Mesenchymal stem cell (in vitro differentiated cells and primary cell): ENCODE results near the gene HEPN1.
A peak's percentile ranks its signal among the peaks of the same experiment; 100 is the strongest.

Experiments used
- DNase-seq: peaks from one replicate; pipeline ENCODE4 v3.0.0-alpha.2; 2013
- H2AFZ ChIP-seq: one replicate; pipeline ENCODE4 v1.6.1; 2013; ENCODE audit warnings: low read depth, mild to moderate bottlenecking, control low read depth, inconsistent platforms, low read length, moderate library complexity
- H2AK5ac ChIP-seq: 2 replicates; pipeline ENCODE4 v1.6.1; 2013; ENCODE audit warnings: low read length, moderate library complexity, mild to moderate bottlenecking, inconsistent platforms; ENCODE audit not compliant: severe bottlenecking
- H2BK120ac ChIP-seq: one replicate; pipeline ENCODE4 v1.6.1; 2013; ENCODE audit warnings: low read depth, mild to moderate bottlenecking, inconsistent platforms, low read length, moderate library complexity
- H2BK12ac ChIP-seq, 2 experiments: one replicate each; pipeline ENCODE4 v1.6.1; 2013; ENCODE audit warnings: inconsistent platforms in 2 of 2, low read length in 2 of 2, mild to moderate bottlenecking in 2 of 2, moderate library complexity in 2 of 2, control low read depth in 1 of 2
- H2BK15ac ChIP-seq: one replicate; pipeline ENCODE4 v1.6.1; 2013; ENCODE audit warnings: mild to moderate bottlenecking, low read depth, inconsistent platforms; ENCODE audit not compliant: poor library complexity, severe bottlenecking
- H2BK5ac ChIP-seq: 2 replicates; pipeline ENCODE4 v1.6.1; 2013; ENCODE audit warnings: low read depth, mild to moderate bottlenecking, low read length, control low read depth, inconsistent platforms; ENCODE audit not compliant: poor library complexity, severe bottlenecking
- H3K14ac ChIP-seq, 2 experiments: one replicate each; pipeline ENCODE4 v1.6.1; 2013; ENCODE audit warnings: inconsistent platforms in 2 of 2, low read length in 2 of 2, control low read depth in 1 of 2, mild to moderate bottlenecking in 1 of 2, moderate library complexity in 1 of 2
- H3K18ac ChIP-seq, 2 experiments: one replicate each; pipeline ENCODE4 v1.6.1; 2013; ENCODE audit warnings: inconsistent platforms in 2 of 2, low read length in 2 of 2, control low read depth in 1 of 2, low read depth in 1 of 2, mild to moderate bottlenecking in 1 of 2
- H3K23ac ChIP-seq, 2 experiments: one replicate each; pipeline ENCODE4 v1.6.1; 2013; ENCODE audit warnings: inconsistent platforms in 2 of 2, low read length in 2 of 2, mild to moderate bottlenecking in 2 of 2, moderate library complexity in 2 of 2, control low read depth in 1 of 2
- H3K27ac ChIP-seq: 2 replicates; pipeline ENCODE4 v1.5.1; 2013; ENCODE audit warnings: mild to moderate bottlenecking, moderate library complexity, low read length, control low read depth, inconsistent platforms; ENCODE audit not compliant: poor library complexity, severe bottlenecking
- H3K27me3 ChIP-seq, 2 experiments: 2 replicates each; pipeline versions ENCODE4 v1.6.1 to v1.7.0; 2013; ENCODE audit warnings: low read length in 2 of 2, mild to moderate bottlenecking in 2 of 2, moderate library complexity in 2 of 2, control low read depth in 1 of 2, inconsistent platforms in 1 of 2; ENCODE audit not compliant: control insufficient read depth in 1 of 2, insufficient read depth in 1 of 2
- H3K36me3 ChIP-seq, 2 experiments: 2 replicates each; pipeline versions ENCODE4 v1.6.1 to v1.7.0; 2013; ENCODE audit warnings: low read length in 2 of 2, control low read depth in 1 of 2, inconsistent platforms in 1 of 2, low read depth in 1 of 2, mild to moderate bottlenecking in 1 of 2; ENCODE audit not compliant: insufficient read depth in 2 of 2, control insufficient read depth in 1 of 2
- H3K4ac ChIP-seq, 2 experiments: one replicate each; pipeline ENCODE4 v1.6.1; 2013; ENCODE audit warnings: inconsistent platforms in 2 of 2, low read length in 2 of 2, mild to moderate bottlenecking in 2 of 2, moderate library complexity in 2 of 2, control low read depth in 1 of 2, low read depth in 1 of 2
- H3K4me1 ChIP-seq: 2 replicates; pipeline ENCODE4 v1.6.1; 2013; ENCODE audit warnings: low read depth, low read length, control low read depth; ENCODE audit not compliant: control insufficient read depth, insufficient read depth
- H3K4me2 ChIP-seq: 2 replicates; pipeline ENCODE4 v1.6.1; 2013; ENCODE audit warnings: low read length, mild to moderate bottlenecking, inconsistent platforms; ENCODE audit not compliant: poor library complexity, severe bottlenecking
- H3K4me3 ChIP-seq, 2 experiments: 2 replicates each; pipeline versions ENCODE4 v1.5.1 to v1.7.0; 2013; ENCODE audit warnings: low read length in 2 of 2, mild to moderate bottlenecking in 2 of 2, control low read depth in 1 of 2, low read depth in 1 of 2; ENCODE audit not compliant: insufficient read depth in 1 of 2
- H3K79me1 ChIP-seq: replicated peaks from 2 replicates; pipeline ENCODE4 v1.6.1; 2013; ENCODE audit warnings: mild to moderate bottlenecking, control low read depth, low read length, inconsistent platforms; ENCODE audit not compliant: poor library complexity, severe bottlenecking
- H3K9ac ChIP-seq: 2 replicates; pipeline ENCODE4 v1.7.0; 2013; ENCODE audit warnings: mild to moderate bottlenecking, low read length, moderate library complexity
- H3K9me3 ChIP-seq: 2 replicates; pipeline ENCODE4 v1.7.0; 2013; ENCODE audit warnings: mild to moderate bottlenecking, low read length; ENCODE audit not compliant: control insufficient read depth
- H4K8ac ChIP-seq: one replicate; pipeline ENCODE4 v1.6.1; 2013; ENCODE audit warnings: inconsistent platforms, mild to moderate bottlenecking, low read length, moderate library complexity
- H4K91ac ChIP-seq: one replicate; pipeline ENCODE4 v1.6.1; 2013; ENCODE audit warnings: mild to moderate bottlenecking, low read length, inconsistent platforms
- WGBS: methylation state at CpG from one replicate; pipeline ENCODE4 v1.1.7; 2013; ENCODE audit warnings: mixed read lengths; 5-methylcytosine and 5-hydroxymethylcytosine counted together

The HEPN1 gene

GRCh38 chr11:124880958-124881357, 38.1 kb upstream of the HEPN1 start:
- Histone ChIP-seq H2BK120ac (no peak overlapping the region), H2BK5ac (no peak overlapping the region), H3K9me3 (no peaks in the 10 kb centered on the region), H3K4me2 (no peak overlapping the region), H3K27ac (no peak overlapping the region), H2AFZ (no peak overlapping the region), H3K4me1 (peaks cover 14% of the 10 kb centered on the region), H3K18ac (no peak overlapping the region), H3K36me3 (peaks cover 3 to 8% of the 10 kb centered on the region in 2 experiments), H3K9ac (no peak overlapping the region), H3K4ac (no peak overlapping the region), H3K23ac (no peak overlapping the region), H2AK5ac (no peak overlapping the region), H2BK12ac (no peak overlapping the region), H3K14ac (no peak overlapping the region), H3K27me3 (no peaks in the 10 kb centered on the region), H3K4me3 (no peak overlapping the region), H2BK15ac (no peak overlapping the region), H4K8ac (no peak overlapping the region), H4K91ac (no peak overlapping the region), H3K79me1 (peaks cover 9% of the 10 kb centered on the region)
- no peak for DNase-seq
- 96% methylated on average over 2 of the region's 3 CpGs for WGBS

DNA sequence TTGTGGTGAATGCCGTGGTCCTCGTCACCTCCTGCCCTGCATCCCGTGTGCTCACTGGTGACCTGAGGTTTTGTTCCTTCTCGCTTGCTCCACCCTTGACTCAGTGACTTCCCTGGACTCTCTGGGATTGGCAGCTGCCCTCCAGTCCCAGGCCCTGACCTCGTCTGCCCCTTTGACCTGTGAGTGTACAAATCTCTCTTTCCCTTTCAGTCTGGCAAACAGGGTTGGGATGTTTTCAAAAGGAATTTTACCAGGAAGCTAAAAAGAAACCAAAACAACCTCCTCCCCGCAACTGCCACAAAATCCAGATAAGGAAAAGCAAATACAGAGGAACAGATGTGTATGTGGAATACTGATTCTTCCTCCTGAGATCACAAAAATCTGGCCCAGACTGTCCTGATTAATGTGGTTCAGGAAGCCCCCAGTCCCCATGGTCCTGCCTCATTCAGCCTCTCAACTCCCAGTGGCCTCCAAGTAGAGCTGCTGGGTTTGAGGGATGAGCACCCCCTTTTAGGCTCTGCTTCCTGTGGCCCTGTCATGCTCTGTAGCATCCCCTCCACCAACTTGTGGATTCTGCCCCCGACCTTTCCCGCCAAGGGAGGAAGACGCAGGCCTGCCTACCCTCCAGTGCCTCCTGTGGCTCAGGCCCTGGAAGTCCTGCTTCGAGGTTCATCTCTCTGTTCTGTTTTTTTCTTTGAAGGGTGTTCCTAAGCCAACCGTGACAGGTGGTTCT, 36.5 kb upstream of the HEPN1 start:
- peaks cover 3 to 10% of the 10 kb centered on the region in 2 experiments for H3K36me3 ChIP-seq
- peak; percentile 35 for DNase-seq
- H3K27ac ChIP-seq: no peak overlapping the region
- H3K4me3 ChIP-seq: peak overlapping the region in 1 of 2 experiments; percentile 62
- no peak overlapping the region for H2BK120ac ChIP-seq
- H3K14ac ChIP-seq: no peak overlapping the region
- H3K23ac ChIP-seq: no peak overlapping the region
- peaks cover 9% of the 10 kb centered on the region for H3K79me1 ChIP-seq
- peak overlapping the region; percentile 37 to 45 for H3K18ac ChIP-seq
- peak overlapping the region; percentile 58 for H4K8ac ChIP-seq
- WGBS: 74% methylated on average over 9 of the region's 11 CpGs
- H3K9ac ChIP-seq: peak overlapping the region; percentile 65
- no peak overlapping the region for H2AFZ ChIP-seq
- H2BK15ac ChIP-seq: peak overlapping the region; percentile 31
- H3K27me3 ChIP-seq: peaks cover 0 to 2% of the 10 kb centered on the region in 2 experiments
- H2AK5ac ChIP-seq: no peak overlapping the region
- no peak overlapping the region for H3K4me2 ChIP-seq
- H3K4me1 ChIP-seq: peaks cover 7% of the 10 kb centered on the region
- H3K4ac ChIP-seq: no peak overlapping the region
- H2BK5ac ChIP-seq: no peak overlapping the region
- H4K91ac ChIP-seq: no peak overlapping the region
- no peaks in the 10 kb centered on the region for H3K9me3 ChIP-seq
- peak overlapping the region in 1 of 2 experiments; percentile 37 for H2BK12ac ChIP-seq

- Histone ChIP-seq H3K79me1 (no peaks in the 10 kb centered on the region), H2BK120ac (no peak overlapping the region), H3K27ac (no peak overlapping the region), H3K4ac (no peak overlapping the region), H3K36me3 (peaks cover 3 to 10% of the 10 kb centered on the region in 2 experiments), H3K23ac (no peak overlapping the region), H2AFZ (no peak overlapping the region), H4K91ac (no peak overlapping the region), H3K9ac (no peak overlapping the region), H3K18ac (no peak overlapping the region), H2AK5ac (no peak overlapping the region), H4K8ac (no peak overlapping the region), H2BK12ac (no peak overlapping the region), H2BK5ac (no peak overlapping the region), H3K27me3 (peaks cover 0 to 9% of the 10 kb centered on the region in 2 experiments), H3K4me2 (no peak overlapping the region), H2BK15ac (no peak overlapping the region), H3K4me3 (no peak overlapping the region), H3K4me1 (peaks cover 5% of the 10 kb centered on the region), H3K14ac (no peak overlapping the region), H3K9me3 (no peaks in the 10 kb centered on the region)
- WGBS: no CpG with 5 or more reads among the region's 1 CpG
- DNase-seq: no peak
Measured at GRCh38 chr11:124884340-124884739, 34.7 kb upstream of the HEPN1 start.

GRCh38 chr11:124884869-124885479, 34.1 kb upstream of the HEPN1 start:
- 88% methylated on average over 3 of the region's 5 CpGs for WGBS
- Histone ChIP-seq H3K4ac (no peak overlapping the region), H3K9me3 (no peaks in the 10 kb centered on the region), H3K14ac (no peak overlapping the region), H2BK5ac (no peak overlapping the region), H2BK120ac (no peak overlapping the region), H3K27me3 (peaks cover 0 to 9% of the 10 kb centered on the region in 2 experiments), H3K9ac (no peak overlapping the region), H3K18ac (no peak overlapping the region), H2BK15ac (no peak overlapping the region), H2AFZ (no peak overlapping the region), H2AK5ac (no peak overlapping the region), H3K36me3 (peaks cover 0 to 10% of the 10 kb centered on the region in 2 experiments), H4K91ac (no peak overlapping the region), H3K79me1 (no peaks in the 10 kb centered on the region), H3K4me3 (no peak overlapping the region), H3K4me1 (peaks cover 5% of the 10 kb centered on the region), H3K23ac (no peak overlapping the region), H3K4me2 (no peak overlapping the region), H4K8ac (no peak overlapping the region), H2BK12ac (no peak overlapping the region), H3K27ac (no peak overlapping the region)
- DNase-seq: no peak
